ENCODE measurements around the gene RPS6KA5. TPM values are rescaled to one million over a fixed set of nuclear protein-coding genes. Genes with fewer than 3 reads are reported as not detected.
"Not testable (repeated sequence)": the region's sequence is repeated elsewhere in the genome, so short reads cannot be mapped to it uniquely, and the experiment has no call there.

Gene RPS6KA5
- total RNA-seq, 4 donors from 2014 or later = 3.8 to 20.0 (median 14.8) TPM

- Histone ChIP-seq H3K36me3 (no peaks in the 10 kb centered on the region), H3K4me1 (no peaks in the 10 kb centered on the region), H3K27me3 (no peaks in the 10 kb centered on the region), H3K27ac (no peak overlapping the region), H3K4me3 (no peak overlapping the region), H3K9me3 (no peaks in the 10 kb centered on the region)
- intact Hi-C loops (cut with DNase I; ENCODE audit: low total_unique reads) = no loop called here
- no peak for DNase-seq
- TF ChIP-seq, protein P1, sequence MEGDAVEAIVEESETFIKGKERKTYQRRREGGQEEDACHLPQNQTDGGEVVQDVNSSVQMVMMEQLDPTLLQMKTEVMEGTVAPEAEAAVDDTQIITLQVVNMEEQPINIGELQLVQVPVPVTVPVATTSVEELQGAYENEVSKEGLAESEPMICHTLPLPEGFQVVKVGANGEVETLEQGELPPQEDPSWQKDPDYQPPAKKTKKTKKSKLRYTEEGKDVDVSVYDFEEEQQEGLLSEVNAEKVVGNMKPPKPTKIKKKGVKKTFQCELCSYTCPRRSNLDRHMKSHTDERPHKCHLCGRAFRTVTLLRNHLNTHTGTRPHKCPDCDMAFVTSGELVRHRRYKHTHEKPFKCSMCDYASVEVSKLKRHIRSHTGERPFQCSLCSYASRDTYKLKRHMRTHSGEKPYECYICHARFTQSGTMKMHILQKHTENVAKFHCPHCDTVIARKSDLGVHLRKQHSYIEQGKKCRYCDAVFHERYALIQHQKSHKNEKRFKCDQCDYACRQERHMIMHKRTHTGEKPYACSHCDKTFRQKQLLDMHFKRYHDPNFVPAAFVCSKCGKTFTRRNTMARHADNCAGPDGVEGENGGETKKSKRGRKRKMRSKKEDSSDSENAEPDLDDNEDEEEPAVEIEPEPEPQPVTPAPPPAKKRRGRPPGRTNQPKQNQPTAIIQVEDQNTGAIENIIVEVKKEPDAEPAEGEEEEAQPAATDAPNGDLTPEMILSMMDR (IDR thresholded peaks at IDR 0.05) = no peak
- TF ChIP-seq POLR2A (IDR thresholded peaks at IDR 0.05) = no peak
Observed at GRCh38 chr14:91095178-91095577, 34.7 kb upstream of the RPS6KA5 start.

GRCh38 chr14:91094772-91095171, 34.3 kb upstream of the RPS6KA5 start:
- intact Hi-C loops (cut with DNase I; ENCODE audit: low total_unique reads) = no loop called here
- no peaks in the 10 kb centered on the region for H3K4me1 ChIP-seq
- TF ChIP-seq POLR2A (IDR thresholded peaks at IDR 0.05) = no peak
- no peak overlapping the region for H3K27ac ChIP-seq
- H3K36me3 ChIP-seq = no peaks in the 10 kb centered on the region
- no peaks in the 10 kb centered on the region for H3K9me3 ChIP-seq
- H3K4me3 ChIP-seq = no peak overlapping the region
- DNase-seq = no peak
- H3K27me3 ChIP-seq = no peaks in the 10 kb centered on the region

- H3K4me1 ChIP-seq; intact Hi-C loops (cut with DNase I; ENCODE audit: low total_unique reads); H3K27me3 ChIP-seq; H3K27ac ChIP-seq; H3K9me3 ChIP-seq; H3K36me3 ChIP-seq; DNase-seq; H3K4me3 ChIP-seq: not testable (repeated sequence)
Observed at GRCh38 chr14:91093743-91094472, 33.5 kb upstream of the RPS6KA5 start.

- no peaks in the 10 kb centered on the region for H3K9me3 ChIP-seq
- H3K36me3 ChIP-seq = no peaks in the 10 kb centered on the region
- intact Hi-C loops (cut with DNase I; ENCODE audit: low total_unique reads) = no loop called here
- TF ChIP-seq, protein P1 (IDR thresholded peaks at IDR 0.05) = no peak
- TF ChIP-seq POLR2A (IDR thresholded peaks at IDR 0.05) = no peak
- H3K4me3 ChIP-seq = no peak overlapping the region
- no peak overlapping the region for H3K27ac ChIP-seq
- no peaks in the 10 kb centered on the region for H3K4me1 ChIP-seq
- H3K27me3 ChIP-seq = no peaks in the 10 kb centered on the region
- DNase-seq = no peak
Observed at GRCh38 chr14:91092073-91092472, 31.6 kb upstream of the RPS6KA5 start.

DNA sequence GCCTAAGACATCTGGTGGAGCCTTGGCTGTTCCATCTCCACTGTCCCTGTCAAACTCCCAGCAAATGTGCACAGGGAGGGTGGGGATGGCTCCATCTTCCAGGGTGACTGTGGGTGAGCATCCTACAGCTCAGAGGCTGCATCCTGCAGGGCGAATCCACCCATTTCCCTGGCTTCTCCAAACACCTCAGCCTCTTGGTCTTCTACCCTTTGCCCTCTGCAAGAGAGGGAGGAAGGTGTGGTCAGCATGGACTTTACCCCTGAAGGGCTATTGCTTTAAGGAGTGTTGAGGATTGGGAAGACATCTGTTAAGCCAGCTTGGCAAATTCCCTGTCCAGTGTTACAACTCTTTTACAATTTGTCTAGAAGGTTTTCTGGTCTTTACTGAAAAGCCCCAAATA, 30.3 kb upstream of the RPS6KA5 start:
- Histone ChIP-seq H3K4me3 (no peak overlapping the region), H3K4me1 (no peaks in the 10 kb centered on the region), H3K27ac (no peak overlapping the region), H3K27me3 (no peaks in the 10 kb centered on the region), H3K36me3 (no peaks in the 10 kb centered on the region), H3K9me3 (no peaks in the 10 kb centered on the region)
- intact Hi-C loops (cut with DNase I; ENCODE audit: low total_unique reads) = no loop called here
- TF ChIP-seq, protein P1 (IDR thresholded peaks at IDR 0.05) = no peak
- no peak for TF ChIP-seq POLR2A (IDR thresholded peaks at IDR 0.05)
- DNase-seq = no peak

DNA sequence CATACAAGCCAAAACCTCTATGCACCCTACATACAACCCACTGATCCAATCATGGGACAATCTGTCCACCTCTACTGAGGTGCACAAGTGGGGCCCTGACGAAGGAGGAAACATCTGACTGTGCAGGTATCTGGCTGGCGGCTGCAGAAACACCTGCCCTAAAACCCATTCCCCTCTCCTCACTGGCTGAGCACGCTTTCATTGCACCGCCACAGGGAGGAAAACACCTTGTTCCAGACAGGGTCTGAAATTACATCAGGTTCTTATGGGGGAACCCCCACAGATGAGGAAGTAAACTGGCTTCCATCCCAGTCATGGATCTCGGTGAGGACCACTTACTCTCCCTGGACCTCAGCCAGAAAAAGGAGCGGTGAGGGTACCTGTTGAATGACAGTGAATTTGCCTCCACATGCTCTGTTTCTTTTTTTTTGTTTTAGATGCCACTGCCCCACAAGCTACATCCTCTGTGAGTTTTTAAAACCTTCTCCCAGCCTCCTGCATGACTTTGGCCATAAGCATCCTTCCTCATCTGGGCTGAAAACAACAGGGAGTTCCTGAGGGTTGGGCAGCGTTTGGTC, 29.6 kb upstream of the RPS6KA5 start:
- no peaks in the 10 kb centered on the region for H3K9me3 ChIP-seq
- intact Hi-C loops (cut with DNase I; ENCODE audit: low total_unique reads) = no loop called here
- TF ChIP-seq POLR2A (IDR thresholded peaks at IDR 0.05) = no peak
- TF ChIP-seq, protein P1 (IDR thresholded peaks at IDR 0.05) = no peak
- H3K27me3 ChIP-seq = no peaks in the 10 kb centered on the region
- no peak overlapping the region for H3K27ac ChIP-seq
- H3K4me3 ChIP-seq = no peak overlapping the region
- no peaks in the 10 kb centered on the region for H3K36me3 ChIP-seq
- H3K4me1 ChIP-seq = no peaks in the 10 kb centered on the region
- DNase-seq = no peak

All from uterus (tissue), 4 donors.